Heart left ventricle (tissue), 16 donors: Measurements from ENCODE around the gene NR1I3. TPM values are rescaled to one million over a fixed set of nuclear protein-coding genes. Genes with fewer than 3 reads are reported as not detected.

ENCODE experiments used
- ATAC-seq, 4 donors: fragments of 200-7000 bp; cut with Tn5 transposase; one replicate each; pipeline ENCODE4 v1.9.1; 2020 to 2022; ENCODE audit warnings: moderate library complexity in 4 of 4, mild to moderate bottlenecking in 3 of 4, moderate number of reproducible peaks in 1 of 4
- DNase-seq, 5 donors: peaks; one replicate each; pipeline ENCODE4 v3.0.0-alpha.2; 2020
- H3K27ac ChIP-seq, 12 donors: fragments of 200-600 bp; sonication (generic) in 4 of 12; one replicate each; pipeline versions ENCODE4 v1.5.0 to v1.8.0; 2016 to 2022; ENCODE audit warnings: mild to moderate bottlenecking in 2 of 12
- H3K27me3 ChIP-seq, 9 donors: fragments of 200-600 bp; sonication (generic) in 2 of 9; one replicate each; pipeline versions ENCODE4 v1.5.1 to v1.8.0; 2016 to 2022; ENCODE audit warnings: mild to moderate bottlenecking in 3 of 9
- H3K36me3 ChIP-seq, 9 donors: fragments of 200-600 bp; sonication (generic) in 2 of 9; one replicate each; pipeline versions ENCODE4 v1.5.0 to v1.8.0; 2018 to 2022; ENCODE audit warnings: mild to moderate bottlenecking in 2 of 9
- H3K4me1 ChIP-seq, 12 donors: fragments of 200-600 bp; sonication (generic) in 4 of 12; one replicate each; pipeline versions ENCODE4 v1.5.0 to v1.8.0; 2016 to 2022; ENCODE audit warnings: mild to moderate bottlenecking in 3 of 12
- H3K4me3 ChIP-seq, 12 donors: fragments of 200-600 bp; sonication (generic) in 4 of 12; one replicate each; pipeline versions ENCODE4 v1.5.0 to v1.8.0; 2017 to 2022; ENCODE audit warnings: mild to moderate bottlenecking in 9 of 12, moderate library complexity in 4 of 12
- H3K9me3 ChIP-seq, 12 donors: fragments of 200-600 bp; sonication (generic) in 4 of 12; one replicate each; pipeline versions ENCODE4 v1.5.0 to v1.8.0; 2016 to 2022; ENCODE audit warnings: mild to moderate bottlenecking in 1 of 12
- CTCF ChIP-seq, 12 donors: fragments of 200-600 bp; sonication (generic) in 4 of 12; IDR thresholded peaks; one replicate each; pipeline versions ENCODE4 v1.5.0 to v1.8.0; 2018 to 2022; ENCODE audit warnings: antibody characterized with exemption in 12 of 12, mild to moderate bottlenecking in 5 of 12
- POLR2A ChIP-seq, 2 donors: fragments of 450-650 bp; IDR thresholded peaks; one replicate each; pipeline ENCODE4 v1.6.1; 2017; ENCODE audit warnings: antibody characterized with exemption in 2 of 2, mild to moderate bottlenecking in 2 of 2, moderate library complexity in 2 of 2
- WGBS, 4 donors: extraction: QIAGEN DNeasy Blood & Tissue Kit in 2 of 4; methylation state at CpG; one replicate each; pipeline versions ENCODE4 v1.1.5 to v1.1.7; 2013 to 2018; 5-methylcytosine and 5-hydroxymethylcytosine counted together
- intact Hi-C, 10 donors: fragments of 100-400 bp; cut with DNase I; formaldehyde crosslinking; loops; one replicate each; pipeline versions ENCODE4 v1.11.1 to v1.14.2; 2022
- polyA plus RNA-seq, 2 donors: library from polyadenylated mRNA; stranded (reverse); fragments of 200-250 nt; gene quantifications; one replicate each; pipeline ENCODE4 v1.2.3, GENCODE V29; 2013
- total RNA-seq, 9 donors: library from RNA; depleted of rRNA in 2 of 9; stranded (reverse); fragments of >200 nt in 2 of 9; fragmentation: NEBNext Ultra II Directional in 3 of 9; extraction: Animal tissue kit (Norgen Biotek cat#: 25700) in 3 of 9; gene quantifications; one replicate each; pipeline versions ENCODE4 v1.1.0 to v1.2.4, GENCODE V29; 2016 to 2023
- donor health status: ischemic (EF 13 %, LVEDD 7.1; RV severe dilation, severe dysfunction).
- donor health status: healthy with polysubstance abuse.
- donor health status: DM: no; HTN: yes; CAD: no.
- donor health status: DM: no; HTN: no; CAD: no.
- donor health status: ischemic (EF 25% LVEDD 6.9; RV normal size, moderate dysfunction).
- donor health status: ischemic (EF 25% LVEDD 5.7; RV mildly dilated, moderate dysfunction).
- donor health status: healthy.
- donor health status: DM: yes; HTN: yes; CAD: no.
- donor health status: ischemic (EF 35%, LVEDD 5.7; RV mildly dilated, moderate dysfunction).
- donor health status: nonischemic (EF 11% LVEDD 7.7; RV severe dilation, severe dysfunction).
- donor health status: DM: yes; HTN: yes; CAD: no.
- donor health status: PGD.
- donor health status: ischemic (EF 29% LVEDD 5.4; RV normal size, mild dysfunction).
- donor health status: nonischemic (EF 23%, LVEDD 6.1; RV moderate dilation, normal function).

NR1I3 gene
- total and polyA plus RNA-seq, 11 donors = 0.23 TPM; not detected in 10

GRCh38 chr1:161200421-161200991 is 37.5 kb downstream of the NR1I3 start:
- Histone ChIP-seq H3K36me3 (peaks cover 0 to 32% (median 21%) of the 10 kb centered on the region in 9 donors), H3K4me1 (peaks cover 6 to 90% (median 78%) of the 10 kb centered on the region in 12 donors), H3K27me3 (no peaks in the 10 kb centered on the region), H3K27ac (peak overlapping the region; percentile 93 to 99 (median 97)), H3K4me3 (peak overlapping the region in 7 of 12 donors; percentile 66 to 92 (median 80)), H3K9me3 (no peaks in the 10 kb centered on the region)
- ATAC-seq (peak in 1 of 4 donors; percentile 0), DNase-seq (no peak)
- TF ChIP-seq POLR2A (IDR thresholded peaks at IDR 0.05) (no peak), CTCF (IDR thresholded peaks at IDR 0.05) (no peak)
- intact Hi-C loops = loop anchor here in 1 of 10 donors (5.0 kb wide), 1 partner anchor 182 kb away; no protein-coding TSS in a partner anchor
- WGBS, 4 donors = 38 to 56% (median 45%) methylated on average over 5 of the region's 5 CpGs

GRCh38 chr1:161199506-161200139 is 38.4 kb downstream of the NR1I3 start:
- H3K4me1 ChIP-seq = peaks cover 6 to 90% (median 71%) of the 10 kb centered on the region in 12 donors
- peak overlapping the region; percentile 93 to 99 (median 97) for H3K27ac ChIP-seq
- no peaks in the 10 kb centered on the region for H3K27me3 ChIP-seq
- no peaks in the 10 kb centered on the region for H3K9me3 ChIP-seq
- ATAC-seq (no peak), DNase-seq (peak in 1 of 5 donors; percentile 64)
- intact Hi-C loops = loop anchor here in 2 of 10 donors (5.0 to 10.0 kb wide), 2 partner anchors 183 to 185 kb away; no protein-coding TSS in a partner anchor
- 43 to 48% (median 47%) methylated on average over 5 of the region's 5 CpGs for WGBS, 4 donors
- peaks cover 0 to 32% (median 12%) of the 10 kb centered on the region in 9 donors for H3K36me3 ChIP-seq
- peak overlapping the region in 2 of 12 donors; percentile 4 to 60 for H3K4me3 ChIP-seq
- TF ChIP-seq CTCF (IDR thresholded peaks at IDR 0.05) = no peak
- TF ChIP-seq POLR2A (IDR thresholded peaks at IDR 0.05) = no peak

- Histone ChIP-seq H3K36me3 (peaks cover 0 to 30% (median 6%) of the 10 kb centered on the region in 9 donors), H3K4me3 (peak within 1 kb of the TSS; percentile 13 to 62 (median 56)), H3K4me1 (peaks cover 6 to 90% (median 67%) of the 10 kb centered on the region in 12 donors), H3K27me3 (no peaks in the 10 kb centered on the region), H3K27ac (peak within 1 kb of the TSS; percentile 93 to 99 (median 97)), H3K9me3 (no peaks in the 10 kb centered on the region)
- intact Hi-C loops = loop anchor here in 1 of 10 donors (10.0 kb wide), 1 partner anchor 186 kb away; no protein-coding TSS in a partner anchor
- 51 to 55% (median 52%) methylated on average over 11 of the region's 11 CpGs for WGBS, 4 donors
- DNase-seq (peak; percentile 74 to 87 (median 80)), ATAC-seq (peak in 3 of 4 donors; percentile 24 to 45 (median 31))
- TF ChIP-seq POLR2A (IDR thresholded peaks at IDR 0.05) = peak; percentile 8 to 83
- TF ChIP-seq CTCF (IDR thresholded peaks at IDR 0.05) = no peak
Measured at GRCh38 chr1:161198897-161199431, 39.0 kb downstream of the NR1I3 start, which contains the start of gene ADAMTS4. TSS of gene ADAMTS4 (minus strand) at chr1:161199054. CDS start at chr1:161198627, 427 bp downstream.
